Hippocampal formation (tissue), 2 donors: ENCODE data around the gene SLC4A1AP.

Experiments used
- DNase-seq, 2 donors: peaks; one replicate each; lab custom pipeline; 2025; lab: John Stamatoyannopoulos, UW

Gene SLC4A1AP

GRCh38 chr2:27742571-27742970 lies 78.9 kb downstream of the SLC4A1AP start:
- DNase-seq = no peak
